ENCODE results near the gene SLC19A1. TPM values are rescaled to one million over a fixed set of nuclear protein-coding genes. Genes with fewer than 3 reads are reported as not detected.

SLC19A1 gene
- total RNA-seq, 4 donors from 2014 or later: 2.8 to 10.0 (median 6.6) TPM

- no peak overlapping the region for H3K27ac ChIP-seq (replicated peaks in 1 of 4)
- no peaks in the 10 kb centered on the region for H3K4me1 ChIP-seq
- no peaks in the 10 kb centered on the region for H3K9me3 ChIP-seq
- TF ChIP-seq POLR2AphosphoS5 (IDR thresholded peaks at IDR 0.05): no peak
- TF ChIP-seq CTCF (IDR thresholded peaks at IDR 0.05): no peak
- no peak for TF ChIP-seq POLR2A (IDR thresholded peaks at IDR 0.05; ENCODE audit: low read depth)
- no peak for TF ChIP-seq EP300 (IDR thresholded peaks at IDR 0.05)
- no peak for DNase-seq (ENCODE audit: extremely low spot score)
- 97% methylated on average over 3 of the region's 3 CpGs for WGBS
- peaks cover 0 to 3% (median 0%) of the 10 kb centered on the region in 4 donors for H3K27me3 ChIP-seq
- H3K4me3 ChIP-seq: no peak overlapping the region
- intact Hi-C loops (cut with DNase I): no loop called here
- peaks cover 0 to 75% (median 50%) of the 10 kb centered on the region in 4 donors for H3K36me3 ChIP-seq
Measured at GRCh38 chr21:45507888-45508508, 34.2 kb downstream of the SLC19A1 start.

GRCh38 chr21:45507523-45507875, 34.7 kb downstream of the SLC19A1 start:
- intact Hi-C loops (cut with DNase I): no loop called here
- Histone ChIP-seq H3K27me3 (peaks cover 0 to 3% (median 0%) of the 10 kb centered on the region in 4 donors), H3K36me3 (peaks cover 0 to 70% (median 48%) of the 10 kb centered on the region in 4 donors), H3K27ac (replicated peaks in 1 of 4) (no peak overlapping the region), H3K4me1 (no peaks in the 10 kb centered on the region), H3K9me3 (no peaks in the 10 kb centered on the region), H3K4me3 (no peak overlapping the region)
- no peak for DNase-seq (ENCODE audit: extremely low spot score)
- 86% methylated on average over 6 of the region's 9 CpGs for WGBS
- TF ChIP-seq CTCF (IDR thresholded peaks at IDR 0.05) (no peak), POLR2A (IDR thresholded peaks at IDR 0.05; ENCODE audit: low read depth) (no peak), POLR2AphosphoS5 (IDR thresholded peaks at IDR 0.05) (no peak)

GRCh38 chr21:45506836-45507522, 35.3 kb downstream of the SLC19A1 start:
- intact Hi-C loops (cut with DNase I): no loop called here
- no peaks in the 10 kb centered on the region for H3K9me3 ChIP-seq
- TF ChIP-seq POLR2A (IDR thresholded peaks at IDR 0.05; ENCODE audit: low read depth): no peak
- no peak for TF ChIP-seq POLR2AphosphoS5 (IDR thresholded peaks at IDR 0.05)
- TF ChIP-seq EP300 (IDR thresholded peaks at IDR 0.05): no peak
- TF ChIP-seq CTCF (IDR thresholded peaks at IDR 0.05): no peak
- no peaks in the 10 kb centered on the region for H3K4me1 ChIP-seq
- peaks cover 0 to 66% (median 43%) of the 10 kb centered on the region in 4 donors for H3K36me3 ChIP-seq
- no peak for DNase-seq (ENCODE audit: extremely low spot score)
- H3K27ac ChIP-seq (replicated peaks in 1 of 4): no peak overlapping the region
- H3K27me3 ChIP-seq: peaks cover 0 to 3% (median 0%) of the 10 kb centered on the region in 4 donors
- WGBS: 81% methylated on average over 10 of the region's 13 CpGs
- H3K4me3 ChIP-seq: no peak overlapping the region

GRCh38 chr21:45506241-45506817, 35.9 kb downstream of the SLC19A1 start:
- no peak for DNase-seq (ENCODE audit: extremely low spot score)
- 81% methylated on average over 14 of the region's 22 CpGs for WGBS

More at GRCh38 chr21:45506241-45506817, 35.9 kb downstream of the SLC19A1 start:
- H3K36me3 ChIP-seq: peaks cover 0 to 59% (median 37%) of the 10 kb centered on the region in 4 donors
- peaks cover 0 to 3% (median 0%) of the 10 kb centered on the region in 4 donors for H3K27me3 ChIP-seq
- H3K4me3 ChIP-seq: no peak overlapping the region
- no peaks in the 10 kb centered on the region for H3K9me3 ChIP-seq
- H3K27ac ChIP-seq (replicated peaks in 1 of 4): no peak overlapping the region
- no peaks in the 10 kb centered on the region for H3K4me1 ChIP-seq
- TF ChIP-seq POLR2A (IDR thresholded peaks at IDR 0.05; ENCODE audit: low read depth) (no peak), EP300 (IDR thresholded peaks at IDR 0.05) (no peak), POLR2AphosphoS5 (IDR thresholded peaks at IDR 0.05) (no peak), CTCF (IDR thresholded peaks at IDR 0.05) (no peak)
- intact Hi-C loops (cut with DNase I): no loop called here
